DND-41 (cell line): ENCODE data around the gene PEAK1.

ENCODE experiments used
- EZH2 ChIP-seq: IDR thresholded peaks from 3 replicates; pipeline ENCODE4 v1.6.1; 2012; ENCODE audit warnings: borderline replicate concordance, low read depth, mild to moderate bottlenecking, moderate library complexity, low read length, inconsistent platforms; ENCODE audit not compliant: severe bottlenecking
- TF ChIP-seq, protein P1 (sequence below): IDR thresholded peaks from 2 replicates; pipeline ENCODE4 v1.5.1; 2012; ENCODE audit warnings: borderline replicate concordance, low read length, moderate library complexity, mild to moderate bottlenecking; ENCODE audit not compliant: poor library complexity, severe bottlenecking; ENCODE audit errors: extremely low read depth

DNA sequence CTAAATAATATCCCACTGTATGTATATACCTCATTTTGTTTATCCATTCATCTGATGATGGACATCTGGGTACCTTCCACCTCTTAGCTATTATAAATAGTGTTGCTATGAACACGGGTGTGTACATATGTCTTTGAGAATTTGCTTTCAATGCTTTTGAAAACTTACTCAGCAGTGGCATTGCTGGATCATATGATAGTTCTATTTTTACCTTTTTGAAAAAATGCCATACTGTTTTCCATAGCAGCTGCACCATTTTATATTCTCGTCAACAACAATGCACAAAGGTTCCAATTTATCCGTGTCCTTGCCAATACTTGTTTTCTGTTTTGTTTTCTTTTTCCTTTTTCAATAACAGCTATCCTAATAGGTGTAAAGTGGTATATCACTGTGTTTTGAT, 77.1 kb downstream of the PEAK1 start:
- TF ChIP-seq, protein P1, sequence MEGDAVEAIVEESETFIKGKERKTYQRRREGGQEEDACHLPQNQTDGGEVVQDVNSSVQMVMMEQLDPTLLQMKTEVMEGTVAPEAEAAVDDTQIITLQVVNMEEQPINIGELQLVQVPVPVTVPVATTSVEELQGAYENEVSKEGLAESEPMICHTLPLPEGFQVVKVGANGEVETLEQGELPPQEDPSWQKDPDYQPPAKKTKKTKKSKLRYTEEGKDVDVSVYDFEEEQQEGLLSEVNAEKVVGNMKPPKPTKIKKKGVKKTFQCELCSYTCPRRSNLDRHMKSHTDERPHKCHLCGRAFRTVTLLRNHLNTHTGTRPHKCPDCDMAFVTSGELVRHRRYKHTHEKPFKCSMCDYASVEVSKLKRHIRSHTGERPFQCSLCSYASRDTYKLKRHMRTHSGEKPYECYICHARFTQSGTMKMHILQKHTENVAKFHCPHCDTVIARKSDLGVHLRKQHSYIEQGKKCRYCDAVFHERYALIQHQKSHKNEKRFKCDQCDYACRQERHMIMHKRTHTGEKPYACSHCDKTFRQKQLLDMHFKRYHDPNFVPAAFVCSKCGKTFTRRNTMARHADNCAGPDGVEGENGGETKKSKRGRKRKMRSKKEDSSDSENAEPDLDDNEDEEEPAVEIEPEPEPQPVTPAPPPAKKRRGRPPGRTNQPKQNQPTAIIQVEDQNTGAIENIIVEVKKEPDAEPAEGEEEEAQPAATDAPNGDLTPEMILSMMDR, result no peak
- TF ChIP-seq EZH2, result no peak
